GM13977 (cell line): ENCODE results near the gene TSPAN3.
A peak's percentile ranks its signal among the peaks of the same experiment; 100 is the strongest.

ENCODE experiments used
- DNase-seq: peaks from one replicate; pipeline ENCODE4 v3.0.0; 2012; ENCODE audit warnings: low spot score
- CTCF ChIP-seq: IDR thresholded peaks from 2 replicates; pipeline ENCODE4 v1.5.1; 2012; ENCODE audit warnings: mild to moderate bottlenecking, control low read depth; ENCODE audit not compliant: insufficient read depth; ENCODE audit errors: extremely low read depth, missing control alignments
- in situ Hi-C: fragments of 300-500 bp; cut with MboI; formaldehyde crosslinking; loops from one replicate; pipeline ENCODE4 v1.12.0; 2022; ENCODE audit warnings: low sequenced_read_pairs, low pct_unique_long_range_greater_than_20kb, mixed read lengths, inconsistent platforms; ENCODE audit not compliant: unreplicated experiment

Gene TSPAN3

GRCh38 chr15:77111789-77112188, 40.9 kb upstream of the TSPAN3 start:
- in situ Hi-C loops = loop anchor here (10.0 kb wide), 1 partner anchor 433 kb away; no protein-coding TSS in a partner anchor
- DNase-seq = no peak
- TF ChIP-seq CTCF = no peak

- peak; percentile 72 for TF ChIP-seq CTCF
- DNase-seq = peak; percentile 55
- in situ Hi-C loops = no loop called here
Observed at GRCh38 chr15:77107531-77108355, 36.8 kb upstream of the TSPAN3 start.

GRCh38 chr15:77107068-77107467, 36.2 kb upstream of the TSPAN3 start:
- in situ Hi-C loops = no loop called here
- no peak for TF ChIP-seq CTCF
- DNase-seq = no peak

- in situ Hi-C loops = no loop called here
- no peak for TF ChIP-seq CTCF
- no peak for DNase-seq
Observed at GRCh38 chr15:77104155-77104554, 33.2 kb upstream of the TSPAN3 start.

GRCh38 chr15:77099741-77100463, 29.0 kb upstream of the TSPAN3 start:
- in situ Hi-C loops = no loop called here
- no peak for DNase-seq
- TF ChIP-seq CTCF = no peak

- DNase-seq = no peak
- in situ Hi-C loops = no loop called here
- TF ChIP-seq CTCF = no peak
Observed at GRCh38 chr15:77098572-77098971, 27.7 kb upstream of the TSPAN3 start.
